SU-DHL-6 (cell line): Measurements from ENCODE around the gene STXBP3.

Experiments used
- CTCF ChIP-seq: fragments of 200-600 bp; sonication (generic); IDR thresholded peaks from one replicate; pipeline ENCODE4 v1.5.1; 2017; ENCODE audit warnings: antibody characterized with exemption, mild to moderate bottlenecking, low read length, moderate library complexity; ENCODE audit not compliant: insufficient read depth, poor library complexity, severe bottlenecking
- EZH2phosphoT487 ChIP-seq: fragments of 200-600 bp; sonication (generic), shearing (Covaris generic); conservative IDR thresholded peaks from 2 replicates; pipeline ENCODE4 v1.6.1; 2018; ENCODE audit warnings: mild to moderate bottlenecking, antibody characterized with exemption, low read length, moderate library complexity, mixed read lengths

- TF ChIP-seq CTCF (no peak), EZH2phosphoT487 (no peak)
These were observed 45.9 kb downstream of the STXBP3 start for GRCh38 chr1:108792420-108792819.
